ENCODE data around the gene CCDC40.

- TF ChIP-seq, protein P1, sequence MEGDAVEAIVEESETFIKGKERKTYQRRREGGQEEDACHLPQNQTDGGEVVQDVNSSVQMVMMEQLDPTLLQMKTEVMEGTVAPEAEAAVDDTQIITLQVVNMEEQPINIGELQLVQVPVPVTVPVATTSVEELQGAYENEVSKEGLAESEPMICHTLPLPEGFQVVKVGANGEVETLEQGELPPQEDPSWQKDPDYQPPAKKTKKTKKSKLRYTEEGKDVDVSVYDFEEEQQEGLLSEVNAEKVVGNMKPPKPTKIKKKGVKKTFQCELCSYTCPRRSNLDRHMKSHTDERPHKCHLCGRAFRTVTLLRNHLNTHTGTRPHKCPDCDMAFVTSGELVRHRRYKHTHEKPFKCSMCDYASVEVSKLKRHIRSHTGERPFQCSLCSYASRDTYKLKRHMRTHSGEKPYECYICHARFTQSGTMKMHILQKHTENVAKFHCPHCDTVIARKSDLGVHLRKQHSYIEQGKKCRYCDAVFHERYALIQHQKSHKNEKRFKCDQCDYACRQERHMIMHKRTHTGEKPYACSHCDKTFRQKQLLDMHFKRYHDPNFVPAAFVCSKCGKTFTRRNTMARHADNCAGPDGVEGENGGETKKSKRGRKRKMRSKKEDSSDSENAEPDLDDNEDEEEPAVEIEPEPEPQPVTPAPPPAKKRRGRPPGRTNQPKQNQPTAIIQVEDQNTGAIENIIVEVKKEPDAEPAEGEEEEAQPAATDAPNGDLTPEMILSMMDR (conservative IDR thresholded peaks at IDR 0.05; ENCODE audit: low read length): no peak
- TF ChIP-seq EZH2phosphoT487 (IDR thresholded peaks at IDR 0.05; ENCODE audit: borderline replicate concordance, low read depth, low read length): no peak
Measured at GRCh38 chr17:80102664-80103448, 66.4 kb downstream of the CCDC40 start.
